HCT116 (cell line): ENCODE results near the gene ARHGAP33. TPM values are rescaled to one million over a fixed set of nuclear protein-coding genes. Genes with fewer than 3 reads are reported as not detected.

Experiments
- ATAC-seq: fragments of 200-7000 bp; cut with Tn5 transposase; 2 replicates; pipeline ENCODE4 v1.9.1; 2020; ENCODE audit warnings: mild to moderate bottlenecking, moderate library complexity
- BruUV-seq: library from RNA; stranded (reverse); fragments of 400-500 nt; replicated peaks from 2 replicates; lab custom pipeline; 2021; lab: Mats Ljungman, UMichigan
- CTCF ChIA-PET: fragments of 300-600 bp; sonication (Branson Sonifier 250); formaldehyde crosslinking; loops from one replicate; lab custom pipeline; 2021; ENCODE audit warnings: antibody characterized with exemption; lab: Charles Lee
- POLR2A ChIA-PET: fragments of 300-600, 350-600 bp; sonication (Branson Sonifier 250); formaldehyde crosslinking; loops from one replicate; lab custom pipeline; 2021; ENCODE audit warnings: antibody characterized with exemption; lab: Charles Lee
- RAD21 ChIA-PET, 2 experiments: fragments of 300-600 bp; sonication (Branson Sonifier 250); formaldehyde crosslinking; loops; one replicate each; lab custom pipeline; 2023; ENCODE audit warnings: low total read pairs in 2 of 2; ENCODE audit not compliant: uncharacterized antibody in 2 of 2, unreplicated experiment in 2 of 2, low non-redundant PET in 1 of 2; lab: Charles Lee
- DNase-seq: peaks from one replicate; pipeline ENCODE4 v3.0.0-alpha.2; 2010; ENCODE audit warnings: low read depth, low spot score
- H2AFZ ChIP-seq: fragments of 200-600 bp; shearing (Covaris generic), sonication (generic); 2 replicates; pipeline ENCODE4 v1.6.1; 2017; ENCODE audit warnings: low read depth, mixed run types, mixed read lengths, antibody characterized with exemption, low read length; ENCODE audit not compliant: poor library complexity, severe bottlenecking
- H3K27ac ChIP-seq: 2 replicates; pipeline ENCODE4 v1.5.1; 2012; ENCODE audit warnings: low read depth, low read length
- H3K27me3 ChIP-seq: fragments of 200-600 bp; sonication (generic); 2 replicates; pipeline ENCODE4 v1.6.1; 2016; ENCODE audit warnings: mixed run types, low read length, mixed read lengths; ENCODE audit not compliant: insufficient read depth
- H3K36me3 ChIP-seq, 2 experiments: fragments of 200-500 bp in 1 of 2; fragments of 200-600 bp in 1 of 2; sonication (Bioruptor generic) in 1 of 2; sonication (generic) in 1 of 2; 2 replicates each; pipeline versions ENCODE4 v1.5.1 to v1.6.1; 2014 to 2016; ENCODE audit warnings: low read length in 2 of 2, inconsistent platforms in 1 of 2, mixed read lengths in 1 of 2, mixed run types in 1 of 2; ENCODE audit not compliant: insufficient read depth in 2 of 2, control insufficient read depth in 1 of 2
- H3K4me1 ChIP-seq, 2 experiments: fragments of 200-600 bp in 1 of 2; sonication (generic) in 1 of 2; 2 replicates each; pipeline versions ENCODE4 v1.5.1 to v1.6.1; 2012 to 2017; ENCODE audit warnings: low read length in 2 of 2, inconsistent platforms in 1 of 2, mild to moderate bottlenecking in 1 of 2, mixed read lengths in 1 of 2, mixed run types in 1 of 2, moderate library complexity in 1 of 2; ENCODE audit not compliant: insufficient read depth in 2 of 2, control insufficient read depth in 1 of 2
- H3K4me2 ChIP-seq: fragments of 200-600 bp; sonication (generic); 2 replicates; pipeline ENCODE4 v1.6.1; 2017; ENCODE audit warnings: mixed run types, low read length, mixed read lengths
- H3K4me3 ChIP-seq, 2 experiments: fragments of 200-600 bp in 1 of 2; sonication (generic) in 1 of 2; replicated peaks in 1 of 2; 2 replicates each; pipeline ENCODE4 v1.5.1; 2011 to 2016; ENCODE audit warnings: low read length in 2 of 2, control low read depth in 1 of 2, low read depth in 1 of 2, mild to moderate bottlenecking in 1 of 2, mixed read lengths in 1 of 2, mixed run types in 1 of 2
- H3K79me2 ChIP-seq: fragments of 200-600 bp; sonication (generic); 2 replicates; pipeline ENCODE4 v1.6.1; 2017; ENCODE audit warnings: mild to moderate bottlenecking, mixed run types, low read length, moderate library complexity, mixed read lengths; ENCODE audit not compliant: insufficient read depth
- H3K9ac ChIP-seq: fragments of 200-600 bp; sonication (generic); 2 replicates; pipeline ENCODE4 v1.6.1; 2016; ENCODE audit warnings: low read length, mixed read lengths
- H3K9me2 ChIP-seq: fragments of 200-600 bp; sonication (generic), shearing (Covaris generic); 2 replicates; pipeline ENCODE4 v1.6.1; 2017; ENCODE audit warnings: mixed run types, mild to moderate bottlenecking, moderate library complexity; ENCODE audit not compliant: insufficient read depth
- H3K9me3 ChIP-seq, 2 experiments: fragments of 200-500 bp in 1 of 2; fragments of 200-600 bp in 1 of 2; sonication (Bioruptor generic) in 1 of 2; sonication (generic) in 1 of 2; 2 replicates each; pipeline ENCODE4 v1.6.1; 2014 to 2017; ENCODE audit warnings: low read length in 2 of 2, mixed read lengths in 2 of 2, inconsistent platforms in 1 of 2, low read depth in 1 of 2, mild to moderate bottlenecking in 1 of 2, mixed run types in 1 of 2, moderate library complexity in 1 of 2; ENCODE audit not compliant: control insufficient read depth in 1 of 2, insufficient read depth in 1 of 2
- H4K20me1 ChIP-seq: fragments of 200-600 bp; sonication (generic), shearing (Covaris generic); 2 replicates; pipeline ENCODE4 v1.6.1; 2017; ENCODE audit warnings: mixed run types, mild to moderate bottlenecking, moderate library complexity; ENCODE audit not compliant: insufficient read depth
- CBX3 ChIP-seq: IDR thresholded peaks from 2 replicates; pipeline ENCODE4 v1.6.1; 2012; ENCODE audit warnings: low read depth
- EGR1 ChIP-seq: IDR thresholded peaks from 2 replicates; pipeline ENCODE4 v1.6.1; 2012; ENCODE audit warnings: low read depth
- ELF1 ChIP-seq: IDR thresholded peaks from 2 replicates; pipeline ENCODE4 v1.6.1; 2012; ENCODE audit warnings: low read depth, borderline replicate concordance
- EZH2 ChIP-seq: fragments of 200-600 bp; sonication (generic); IDR thresholded peaks from 2 replicates; pipeline ENCODE4 v1.6.1; 2017; ENCODE audit warnings: antibody characterized with exemption, mixed run types
- EZH2phosphoT487 ChIP-seq: fragments of 200-600 bp; IDR thresholded peaks from 2 replicates; pipeline ENCODE4 v1.6.1; 2018; ENCODE audit warnings: antibody characterized with exemption, borderline replicate concordance
- FOSL1 ChIP-seq: IDR thresholded peaks from 2 replicates; pipeline ENCODE4 v1.6.1; 2012; ENCODE audit warnings: low read depth
- JUND ChIP-seq: IDR thresholded peaks from 2 replicates; pipeline ENCODE4 v1.6.1; 2012
- POLR2A ChIP-seq: IDR thresholded peaks from 2 replicates; pipeline ENCODE4 v1.7.0; 2011; ENCODE audit warnings: borderline replicate concordance; ENCODE audit not compliant: insufficient read depth, insufficient read length; ENCODE audit errors: extremely low read depth
- intact Hi-C: fragments of 100-400 bp; cut with micrococcal nuclease; formaldehyde crosslinking; loops from 2 replicates; pipeline ENCODE4 v1.10.0; 2022
- total RNA-seq: library from RNA; stranded (reverse); gene quantifications from one replicate; pipeline ENCODE4 v1.2.1, GENCODE V29; 2021; ENCODE audit not compliant: unreplicated experiment
- TF ChIP-seq, protein P1 (sequence below): IDR thresholded peaks from 2 replicates; pipeline ENCODE4 v1.6.1; 2012; ENCODE audit warnings: low read depth
- TF ChIP-seq, protein P2 (sequence below): IDR thresholded peaks from 2 replicates; pipeline ENCODE4 v1.6.1; 2012

The ARHGAP33 gene
- total RNA-seq, 1 experiment from 2014 or later = 30.2 TPM

DNA sequence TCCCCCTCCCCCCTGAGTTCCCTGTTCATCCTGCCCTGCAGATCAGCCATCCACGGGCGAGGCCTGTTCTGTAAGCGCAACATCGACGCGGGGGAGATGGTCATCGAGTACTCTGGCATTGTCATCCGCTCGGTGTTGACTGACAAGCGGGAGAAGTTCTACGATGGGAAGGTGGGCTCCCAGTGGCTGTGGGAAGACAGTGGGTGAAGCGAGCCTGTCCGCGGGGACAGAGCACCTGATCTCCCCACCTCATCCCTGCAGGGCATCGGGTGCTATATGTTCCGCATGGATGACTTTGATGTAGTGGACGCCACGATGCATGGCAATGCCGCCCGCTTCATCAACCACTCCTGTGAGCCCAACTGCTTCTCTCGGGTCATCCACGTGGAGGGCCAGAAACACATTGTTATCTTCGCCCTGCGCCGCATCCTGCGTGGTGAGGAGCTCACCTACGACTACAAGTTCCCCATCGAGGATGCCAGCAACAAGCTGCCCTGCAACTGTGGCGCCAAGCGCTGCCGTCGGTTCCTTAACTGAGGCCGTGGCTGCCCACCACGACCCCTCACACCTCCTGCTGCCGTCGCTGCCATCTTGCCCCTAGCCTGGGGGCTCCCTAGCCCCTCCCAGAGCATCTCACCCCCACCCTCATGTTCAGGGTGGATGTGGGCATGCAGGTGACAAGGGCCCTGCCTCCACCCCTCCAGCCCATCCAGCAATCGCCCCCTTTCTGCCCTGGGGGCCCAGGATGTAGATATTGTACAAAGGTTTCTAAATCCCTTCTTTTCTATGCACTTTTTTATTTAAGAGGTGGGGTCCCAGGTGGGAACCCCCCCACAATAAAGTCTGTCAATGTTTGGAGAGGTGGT lies 37.1 kb upstream of the ARHGAP33 start:
- peaks cover 19 to 30% of the 10 kb centered on the region in 2 experiments; a peak in 3 of 4 replicates for H3K36me3 ChIP-seq
- H3K4me1 ChIP-seq = peaks cover 15 to 16% of the 10 kb centered on the region in 2 experiments; a peak in 3 of 4 replicates
- ATAC-seq = no peak
- H3K4me3 ChIP-seq = no peak overlapping the region
- ChIA-PET RAD21 (no interaction called here), CTCF (no interaction called here), POLR2A (interaction anchor here (1.9 kb wide), 1 partner anchor 10 kb away, joined by 5 read pairs; the partner anchor contains the start of gene LIN37)
- H3K27ac ChIP-seq = no peak overlapping the region
- BruUV-seq = TSS peak; percentile 60
- no peak for DNase-seq
- no peaks in the 10 kb centered on the region for H4K20me1 ChIP-seq
- no peak for TF ChIP-seq ELF1
- TF ChIP-seq JUND = no peak
- TF ChIP-seq EZH2phosphoT487 = no peak
- TF ChIP-seq EGR1 = no peak
- TF ChIP-seq CBX3 = no peak
- no peak for TF ChIP-seq POLR2A
- TF ChIP-seq, protein P1, sequence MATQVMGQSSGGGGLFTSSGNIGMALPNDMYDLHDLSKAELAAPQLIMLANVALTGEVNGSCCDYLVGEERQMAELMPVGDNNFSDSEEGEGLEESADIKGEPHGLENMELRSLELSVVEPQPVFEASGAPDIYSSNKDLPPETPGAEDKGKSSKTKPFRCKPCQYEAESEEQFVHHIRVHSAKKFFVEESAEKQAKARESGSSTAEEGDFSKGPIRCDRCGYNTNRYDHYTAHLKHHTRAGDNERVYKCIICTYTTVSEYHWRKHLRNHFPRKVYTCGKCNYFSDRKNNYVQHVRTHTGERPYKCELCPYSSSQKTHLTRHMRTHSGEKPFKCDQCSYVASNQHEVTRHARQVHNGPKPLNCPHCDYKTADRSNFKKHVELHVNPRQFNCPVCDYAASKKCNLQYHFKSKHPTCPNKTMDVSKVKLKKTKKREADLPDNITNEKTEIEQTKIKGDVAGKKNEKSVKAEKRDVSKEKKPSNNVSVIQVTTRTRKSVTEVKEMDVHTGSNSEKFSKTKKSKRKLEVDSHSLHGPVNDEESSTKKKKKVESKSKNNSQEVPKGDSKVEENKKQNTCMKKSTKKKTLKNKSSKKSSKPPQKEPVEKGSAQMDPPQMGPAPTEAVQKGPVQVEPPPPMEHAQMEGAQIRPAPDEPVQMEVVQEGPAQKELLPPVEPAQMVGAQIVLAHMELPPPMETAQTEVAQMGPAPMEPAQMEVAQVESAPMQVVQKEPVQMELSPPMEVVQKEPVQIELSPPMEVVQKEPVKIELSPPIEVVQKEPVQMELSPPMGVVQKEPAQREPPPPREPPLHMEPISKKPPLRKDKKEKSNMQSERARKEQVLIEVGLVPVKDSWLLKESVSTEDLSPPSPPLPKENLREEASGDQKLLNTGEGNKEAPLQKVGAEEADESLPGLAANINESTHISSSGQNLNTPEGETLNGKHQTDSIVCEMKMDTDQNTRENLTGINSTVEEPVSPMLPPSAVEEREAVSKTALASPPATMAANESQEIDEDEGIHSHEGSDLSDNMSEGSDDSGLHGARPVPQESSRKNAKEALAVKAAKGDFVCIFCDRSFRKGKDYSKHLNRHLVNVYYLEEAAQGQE = no peak
- TF ChIP-seq, protein P2, sequence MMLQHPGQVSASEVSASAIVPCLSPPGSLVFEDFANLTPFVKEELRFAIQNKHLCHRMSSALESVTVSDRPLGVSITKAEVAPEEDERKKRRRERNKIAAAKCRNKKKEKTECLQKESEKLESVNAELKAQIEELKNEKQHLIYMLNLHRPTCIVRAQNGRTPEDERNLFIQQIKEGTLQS = no peak
- no peak for TF ChIP-seq FOSL1
- no peak for TF ChIP-seq EZH2
- H2AFZ ChIP-seq = no peak overlapping the region
- intact Hi-C loops = no loop called here
- no peak overlapping the region for H3K4me2 ChIP-seq
- no peak overlapping the region for H3K9ac ChIP-seq
- no peaks in the 10 kb centered on the region for H3K9me3 ChIP-seq
- no peaks in the 10 kb centered on the region for H3K27me3 ChIP-seq
- H3K9me2 ChIP-seq = no peaks in the 10 kb centered on the region
- no peaks in the 10 kb centered on the region for H3K79me2 ChIP-seq
